HCEC 1CT (cell line): Measurements from ENCODE around the gene FBP2.
"Not testable (repeated sequence)": the region's sequence is repeated elsewhere in the genome, so short reads cannot be mapped to it uniquely, and the experiment has no call there.

Source experiments
- DNase-seq: peaks from one replicate; pipeline ENCODE4 v3.0.0-alpha.2; 2017

Gene FBP2

GRCh38 chr9:94554439-94555331, 38.9 kb downstream of the FBP2 start, which contains the start of gene PCAT7:
TSS of gene PCAT7 (plus strand) at chr9:94555083.
- peak; percentile 17 for DNase-seq

GRCh38 chr9:94554078-94554438, 39.6 kb downstream of the FBP2 start:
- no peak for DNase-seq

GRCh38 chr9:94553029-94553938, 40.3 kb downstream of the FBP2 start:
- DNase-seq = no peak

- no peak for DNase-seq
These were observed 47.7 kb downstream of the FBP2 start for GRCh38 chr9:94545940-94546339.

GRCh38 chr9:94544335-94544734, 49.3 kb downstream of the FBP2 start:
- not testable (repeated sequence) for DNase-seq

GRCh38 chr9:94538908-94539307, 54.7 kb downstream of the FBP2 start:
- DNase-seq = no peak

- DNase-seq = peak; percentile 5
These were observed 58.7 kb downstream of the FBP2 start for GRCh38 chr9:94534901-94535300.

- DNase-seq = no peak
These were observed 60.0 kb downstream of the FBP2 start for GRCh38 chr9:94533601-94534000.

GRCh38 chr9:94533155-94533554, 60.5 kb downstream of the FBP2 start:
- DNase-seq = no peak

GRCh38 chr9:94528886-94529285, 64.7 kb downstream of the FBP2 start:
- no peak for DNase-seq

- no peak for DNase-seq
These were observed 66.7 kb downstream of the FBP2 start for GRCh38 chr9:94526951-94527350.

GRCh38 chr9:94526271-94526670, 67.4 kb downstream of the FBP2 start:
- no peak for DNase-seq

- DNase-seq = no peak
These were observed 68.1 kb downstream of the FBP2 start for GRCh38 chr9:94525396-94526035.

- no peak for DNase-seq
These were observed 76.4 kb downstream of the FBP2 start for GRCh38 chr9:94517254-94517653.

- DNase-seq = no peak
These were observed 78.9 kb downstream of the FBP2 start for GRCh38 chr9:94514722-94515121.

- DNase-seq = no peak
These were observed 81.7 kb downstream of the FBP2 start for GRCh38 chr9:94511955-94512265.

- no peak for DNase-seq
These were observed 82.3 kb downstream of the FBP2 start for GRCh38 chr9:94511134-94511954.
